HG02678 (cell line): ENCODE results near the gene CCDC92B.
A peak's percentile ranks its signal among the peaks of the same experiment; 100 is the strongest.

Experiments used
- ATAC-seq: cut with Tn5 transposase; IDR thresholded peaks from one replicate; pipeline ENCODE4 v1.9.1; 2021; ENCODE audit warnings: mild to moderate bottlenecking, moderate library complexity; ENCODE audit not compliant: unreplicated experiment

The CCDC92B gene

DNA sequence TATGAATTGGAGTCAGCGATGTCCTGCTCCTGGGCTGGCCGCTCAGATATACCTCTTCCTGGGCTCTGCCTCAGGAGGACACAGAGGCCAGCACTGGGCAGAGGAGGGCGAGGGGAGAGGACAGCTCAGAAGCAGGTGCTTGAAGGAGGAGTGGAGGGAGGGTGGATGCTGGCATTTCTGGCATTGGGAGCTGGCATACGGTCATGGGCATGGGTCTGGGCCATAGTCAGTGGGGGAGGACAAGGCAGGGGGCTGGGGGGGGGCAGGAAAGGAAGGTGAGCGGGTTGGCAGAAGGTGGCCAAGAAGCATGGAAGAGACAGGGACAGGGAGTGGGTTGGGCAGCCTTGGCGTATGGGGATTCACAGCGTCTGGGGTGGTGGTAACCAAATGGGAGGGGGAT is 30.1 kb upstream of the CCDC92B start:
- ATAC-seq: no peak

- ATAC-seq: no peak
These were observed 29.0 kb upstream of the CCDC92B start for GRCh38 chr17:2778489-2778888.

- ATAC-seq: no peak
These were observed 27.9 kb upstream of the CCDC92B start for GRCh38 chr17:2777242-2777867.

GRCh38 chr17:2776589-2777241 is 27.3 kb upstream of the CCDC92B start:
- ATAC-seq: no peak

DNA sequence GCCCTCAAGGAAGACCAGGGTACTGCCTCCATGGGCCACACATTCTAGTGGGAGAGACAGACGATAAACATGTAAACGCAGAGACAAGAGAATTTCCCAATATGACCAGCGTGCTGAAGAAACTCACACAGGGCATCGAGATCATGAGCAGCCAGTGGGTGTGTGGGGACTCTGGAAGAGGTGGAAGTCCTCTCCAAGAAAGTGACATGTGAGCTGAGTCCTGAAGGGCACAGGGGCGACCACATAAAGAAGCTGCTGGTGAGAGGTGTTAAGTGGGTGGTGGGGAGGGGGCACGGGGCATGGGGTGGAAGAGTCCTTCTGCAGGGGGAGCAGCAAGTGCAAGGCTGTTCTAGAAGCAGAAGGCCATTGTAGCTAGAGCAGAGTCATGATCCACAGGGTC is 25.8 kb upstream of the CCDC92B start:
- ATAC-seq: no peak

GRCh38 chr17:2770129-2770528 is 20.7 kb upstream of the CCDC92B start:
- no peak for ATAC-seq

GRCh38 chr17:2758870-2759269 is 9.4 kb upstream of the CCDC92B start:
- ATAC-seq: no peak

DNA sequence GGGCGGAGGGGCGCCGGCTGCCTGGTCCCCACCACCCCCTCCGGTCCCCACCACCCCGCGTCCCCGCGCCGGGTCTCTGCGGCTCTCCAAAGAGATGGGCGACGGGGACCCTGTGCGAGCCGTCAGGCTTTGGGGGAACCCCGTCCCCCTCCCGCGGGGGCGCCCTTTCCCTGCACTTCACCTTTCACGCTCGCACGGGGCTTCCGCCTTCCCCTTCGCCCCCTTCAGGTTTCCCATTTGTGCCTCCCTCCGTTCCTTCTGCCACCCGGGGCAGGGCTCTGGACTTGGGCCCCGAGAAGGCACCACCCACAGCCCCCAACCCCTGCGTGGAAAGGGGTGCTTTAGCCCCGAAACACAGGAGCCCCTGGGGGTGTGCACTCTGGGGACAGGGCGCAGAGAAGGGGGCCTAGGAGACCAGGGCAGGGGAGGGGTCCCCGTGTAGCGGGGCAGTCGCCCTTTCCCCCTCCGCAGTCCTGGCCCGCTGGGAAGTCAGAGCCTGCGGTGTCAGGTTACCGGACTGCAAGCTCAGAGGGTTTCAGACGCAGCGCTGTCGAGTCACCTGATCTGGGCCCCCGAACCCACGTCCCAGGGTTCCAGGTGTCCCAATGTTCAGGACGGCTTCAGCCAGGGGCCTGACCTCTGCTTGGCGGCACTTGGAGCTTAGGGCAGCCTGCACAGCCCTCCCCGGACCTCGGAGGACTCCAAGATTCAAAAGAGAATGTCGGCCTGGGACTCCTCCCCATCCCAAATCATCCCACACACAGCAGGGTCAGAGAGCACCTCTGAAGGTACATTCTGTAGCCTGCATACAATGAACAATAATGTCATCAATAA is 6.7 kb upstream of the CCDC92B start:
- ATAC-seq: no peak

GRCh38 chr17:2751491-2751890 is 2.0 kb upstream of the CCDC92B start:
- no peak for ATAC-seq

- ATAC-seq: no peak
These were observed 1.3 kb upstream of the CCDC92B start for GRCh38 chr17:2750721-2751120.

DNA sequence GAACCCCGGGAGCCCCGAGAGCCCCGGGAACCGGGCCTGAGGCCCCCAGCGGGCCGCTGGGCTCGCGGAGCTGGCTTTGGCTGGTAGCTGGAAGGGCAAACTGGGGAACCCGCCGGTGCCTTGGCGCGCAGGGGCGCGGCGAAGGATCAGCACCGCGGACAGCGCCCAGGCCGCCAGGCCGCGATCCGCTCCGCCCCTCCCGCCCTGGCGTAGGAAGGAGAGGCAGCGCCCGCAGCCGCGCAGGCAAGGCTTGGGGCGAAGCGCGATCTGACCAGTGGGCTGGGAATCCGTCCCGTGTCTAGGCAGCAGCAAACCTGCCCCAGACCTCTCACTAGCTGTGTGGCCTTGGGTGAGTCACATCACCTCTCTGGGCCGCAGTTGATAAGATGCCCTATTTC is 331 bp upstream of the CCDC92B start:
- ATAC-seq: peak; percentile 53

DNA sequence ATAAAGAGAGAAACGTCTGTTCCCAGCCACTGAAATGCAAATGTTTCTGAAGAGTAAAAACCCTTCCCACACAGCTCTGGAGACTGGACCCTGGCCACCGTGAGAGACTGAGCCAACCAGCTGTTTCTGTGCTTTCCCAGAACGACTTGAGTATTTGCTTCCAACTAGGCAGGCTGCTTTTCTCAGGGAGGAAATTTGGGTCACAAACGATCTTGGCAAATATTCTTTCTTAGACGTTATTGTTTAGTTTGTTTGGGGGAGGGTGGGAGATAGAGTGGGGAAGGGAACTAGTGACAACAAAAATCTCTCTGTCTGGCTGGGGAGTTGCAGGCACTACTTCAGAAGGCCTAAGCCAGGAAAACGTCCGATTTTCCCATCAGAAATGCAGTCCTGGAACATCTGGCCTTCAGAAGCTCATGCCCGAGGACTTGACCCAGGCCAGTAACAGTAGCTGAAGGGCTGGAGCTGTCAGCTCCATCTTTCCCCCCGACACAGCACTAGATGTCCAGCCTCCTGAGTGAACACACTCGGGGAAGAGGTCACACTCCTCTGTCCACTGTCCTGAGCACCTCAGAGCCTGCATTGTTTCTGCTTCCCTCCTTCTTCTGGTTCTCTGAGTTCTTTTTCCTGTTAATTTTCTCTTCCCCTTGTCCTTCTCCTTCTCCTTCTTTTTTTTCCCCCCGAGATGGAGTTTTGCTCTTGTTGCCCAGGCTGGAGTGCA is 4.0 kb downstream of the CCDC92B start:
- no peak for ATAC-seq

- no peak for ATAC-seq
These were observed 11.8 kb downstream of the CCDC92B start for GRCh38 chr17:2737693-2738092.

DNA sequence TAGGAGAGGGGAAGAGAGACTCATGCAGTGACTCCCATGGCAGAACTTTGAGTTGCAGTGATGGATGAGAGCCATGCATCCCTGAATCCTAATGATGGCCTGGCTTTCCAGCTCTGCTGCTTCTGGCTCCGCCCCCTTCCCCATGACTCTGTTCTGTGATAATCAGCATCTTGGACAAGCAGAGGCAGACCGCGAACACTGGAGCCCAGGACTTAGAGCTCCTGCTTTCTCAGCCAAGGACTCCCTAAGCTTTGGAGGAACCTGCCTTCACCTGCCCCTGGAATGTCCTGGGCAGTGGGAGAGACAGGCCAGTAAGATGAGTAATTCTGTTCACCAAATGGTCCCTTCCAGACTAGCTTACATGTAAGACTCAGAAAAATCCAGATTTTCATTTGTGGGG is 12.5 kb downstream of the CCDC92B start:
- ATAC-seq: no peak

DNA sequence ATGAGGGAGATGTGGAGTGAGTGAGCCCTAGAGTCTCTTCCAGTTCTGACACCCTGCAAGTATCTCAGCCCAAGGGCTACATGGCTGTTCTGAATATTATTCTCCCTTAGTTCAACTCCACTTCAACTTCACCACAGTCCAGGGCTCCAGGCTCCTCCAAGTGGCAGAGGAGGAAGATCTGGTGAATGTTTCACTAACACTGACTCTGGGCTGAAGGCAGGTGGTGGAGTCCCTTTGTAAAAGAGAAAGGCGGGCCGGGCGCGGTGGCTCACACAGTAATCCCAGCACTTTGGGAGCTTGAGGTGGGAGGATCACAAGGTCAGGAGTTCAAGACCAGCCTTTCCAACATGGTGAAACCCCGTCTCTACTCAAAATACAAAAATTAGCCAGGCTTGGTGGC is 13.6 kb downstream of the CCDC92B start:
- no peak for ATAC-seq

- ATAC-seq: no peak
These were observed 14.5 kb downstream of the CCDC92B start for GRCh38 chr17:2734939-2735338.

DNA sequence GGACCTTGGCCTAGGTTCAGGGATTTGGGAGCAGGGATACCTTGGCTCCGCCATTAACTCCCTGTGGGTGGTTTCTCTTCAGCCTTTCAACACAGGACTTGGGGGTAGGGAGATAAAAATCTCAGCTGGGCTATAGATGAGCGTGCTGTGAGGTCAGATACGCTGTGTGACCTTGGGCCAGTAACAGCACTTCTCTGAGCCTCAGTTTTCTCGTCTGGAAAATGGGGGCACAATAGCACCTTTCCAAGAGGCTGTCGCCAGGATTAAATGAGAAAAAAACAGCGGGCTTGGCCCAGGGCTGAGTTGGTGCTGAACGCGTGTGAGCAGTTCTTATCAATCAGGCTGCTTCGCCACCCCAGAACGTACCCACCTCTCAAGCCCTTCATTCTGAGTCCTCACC is 17.6 kb downstream of the CCDC92B start:
- ATAC-seq: no peak

DNA sequence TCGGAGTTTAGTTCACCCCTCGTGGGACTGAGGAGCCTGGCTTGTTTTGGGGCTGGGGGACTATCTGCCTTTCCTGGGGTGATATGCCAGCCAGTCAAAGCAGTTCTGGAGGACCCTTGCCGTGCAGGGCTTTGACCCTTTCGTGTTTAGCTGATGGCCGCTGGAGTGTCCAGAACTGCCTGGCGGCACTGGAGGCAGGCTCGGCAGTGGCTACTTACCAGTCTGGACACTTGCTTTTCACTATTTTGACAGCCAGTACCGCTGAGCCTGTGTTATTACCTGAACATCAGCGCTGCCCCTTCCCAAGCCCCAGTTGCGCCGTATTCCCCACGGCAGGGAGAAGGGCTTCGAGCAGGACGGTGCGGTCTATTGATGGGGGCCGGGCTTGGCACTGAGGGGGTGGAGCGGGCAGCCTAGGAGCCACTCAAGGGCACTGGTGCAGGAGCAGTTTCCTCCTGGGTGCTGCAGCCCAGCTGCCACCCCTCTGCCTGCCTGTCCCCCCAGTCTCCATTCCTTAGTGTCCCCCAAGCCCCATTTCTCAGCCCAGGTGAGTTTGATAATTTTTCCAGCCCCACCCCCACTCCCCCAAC is 18.6 kb downstream of the CCDC92B start:
- ATAC-seq: no peak

- no peak for ATAC-seq
These were observed 24.7 kb downstream of the CCDC92B start for GRCh38 chr17:2724784-2725164.

DNA sequence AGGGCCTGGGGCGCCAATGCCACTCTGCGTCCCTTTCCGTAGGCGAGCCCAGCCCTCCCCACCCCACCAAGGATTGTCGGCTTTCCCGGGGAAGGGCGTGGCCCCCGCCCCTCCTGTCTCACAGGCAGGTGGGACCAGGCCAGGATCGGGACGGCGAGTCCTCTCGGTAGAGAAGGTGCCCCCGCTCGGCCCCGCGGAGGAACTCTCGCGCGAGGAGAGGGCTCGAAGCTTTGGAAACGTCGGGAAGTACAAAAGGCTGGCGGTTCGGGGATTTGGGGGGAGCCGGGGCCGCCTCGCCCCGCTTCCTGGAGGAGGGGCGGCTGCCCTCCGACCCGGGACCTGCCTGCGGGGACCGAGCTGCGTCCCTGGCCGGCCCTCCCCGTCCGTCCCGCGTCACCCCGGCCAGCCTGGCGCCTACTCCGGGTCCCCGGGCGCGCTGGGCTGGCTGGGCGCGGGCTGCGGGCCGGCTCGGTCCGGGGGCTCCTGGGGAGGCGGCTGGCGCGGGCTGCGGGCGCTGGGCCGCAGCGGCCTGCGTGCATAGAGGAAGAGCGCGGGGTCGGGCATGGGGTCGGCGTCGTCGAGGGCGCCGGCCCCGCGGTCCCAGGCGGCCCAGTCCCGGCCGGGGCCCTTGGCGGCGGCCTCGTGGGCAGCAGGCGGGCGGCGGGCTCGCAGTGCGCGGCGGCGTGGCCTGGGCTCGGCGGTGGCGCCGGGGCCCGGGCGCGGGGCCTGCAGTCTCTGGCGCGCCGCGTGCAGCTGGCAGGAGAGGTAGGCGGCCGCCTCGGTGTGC is 25.3 kb downstream of the CCDC92B start:
- ATAC-seq: no peak
